ENCODE measurements around the gene GPR132.

DNA sequence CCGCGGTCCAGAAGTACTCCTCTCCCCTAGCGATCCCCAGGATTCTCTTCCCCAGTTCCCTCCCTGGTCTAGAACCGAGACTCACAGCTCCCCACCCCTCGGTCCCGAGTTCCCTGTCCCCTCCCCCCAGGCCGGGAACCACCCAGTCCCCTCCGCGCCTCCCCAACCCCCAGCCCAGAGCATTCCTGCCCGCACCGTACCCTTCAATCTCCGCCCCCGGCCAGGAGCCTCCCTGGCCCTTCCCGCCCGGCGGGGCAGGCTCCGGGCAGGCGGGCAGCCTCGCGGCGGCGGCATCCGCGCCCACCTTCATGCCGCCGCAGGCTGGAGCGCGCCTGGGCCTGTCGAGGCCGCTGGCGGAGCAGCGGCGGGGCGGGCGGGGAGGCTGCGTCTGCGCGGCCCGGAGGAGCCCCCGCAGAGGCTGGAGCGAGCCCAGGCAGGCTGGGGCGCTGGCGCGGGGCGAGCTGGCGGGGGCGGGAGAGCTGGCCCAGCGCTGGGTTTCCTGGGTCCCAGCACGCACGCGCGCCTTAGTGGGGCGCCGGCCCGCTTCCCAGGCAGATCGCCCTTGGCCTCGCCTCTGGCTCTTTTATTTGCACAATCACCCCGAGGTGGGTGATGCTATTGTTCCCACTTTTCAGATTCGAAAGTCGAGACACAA lies 22.2 kb upstream of the GPR132 start:
- TF ChIP-seq, protein P1, sequence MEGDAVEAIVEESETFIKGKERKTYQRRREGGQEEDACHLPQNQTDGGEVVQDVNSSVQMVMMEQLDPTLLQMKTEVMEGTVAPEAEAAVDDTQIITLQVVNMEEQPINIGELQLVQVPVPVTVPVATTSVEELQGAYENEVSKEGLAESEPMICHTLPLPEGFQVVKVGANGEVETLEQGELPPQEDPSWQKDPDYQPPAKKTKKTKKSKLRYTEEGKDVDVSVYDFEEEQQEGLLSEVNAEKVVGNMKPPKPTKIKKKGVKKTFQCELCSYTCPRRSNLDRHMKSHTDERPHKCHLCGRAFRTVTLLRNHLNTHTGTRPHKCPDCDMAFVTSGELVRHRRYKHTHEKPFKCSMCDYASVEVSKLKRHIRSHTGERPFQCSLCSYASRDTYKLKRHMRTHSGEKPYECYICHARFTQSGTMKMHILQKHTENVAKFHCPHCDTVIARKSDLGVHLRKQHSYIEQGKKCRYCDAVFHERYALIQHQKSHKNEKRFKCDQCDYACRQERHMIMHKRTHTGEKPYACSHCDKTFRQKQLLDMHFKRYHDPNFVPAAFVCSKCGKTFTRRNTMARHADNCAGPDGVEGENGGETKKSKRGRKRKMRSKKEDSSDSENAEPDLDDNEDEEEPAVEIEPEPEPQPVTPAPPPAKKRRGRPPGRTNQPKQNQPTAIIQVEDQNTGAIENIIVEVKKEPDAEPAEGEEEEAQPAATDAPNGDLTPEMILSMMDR (conservative IDR thresholded peaks at IDR 0.05), result no peak
- no peak for TF ChIP-seq EZH2 (IDR thresholded peaks at IDR 0.05; ENCODE audit: low read depth)

Measured in PC-9 (cell line).